Measurements from ENCODE around the gene INO80B.
"Not testable (repeated sequence)": the region's sequence is repeated elsewhere in the genome, so short reads cannot be mapped to it uniquely, and the experiment has no call there.

Gene INO80B

GRCh38 chr2:74481961-74482800, 27.3 kb downstream of the INO80B start:
- DNase-seq (ENCODE audit: low read depth) = no peak

DNA sequence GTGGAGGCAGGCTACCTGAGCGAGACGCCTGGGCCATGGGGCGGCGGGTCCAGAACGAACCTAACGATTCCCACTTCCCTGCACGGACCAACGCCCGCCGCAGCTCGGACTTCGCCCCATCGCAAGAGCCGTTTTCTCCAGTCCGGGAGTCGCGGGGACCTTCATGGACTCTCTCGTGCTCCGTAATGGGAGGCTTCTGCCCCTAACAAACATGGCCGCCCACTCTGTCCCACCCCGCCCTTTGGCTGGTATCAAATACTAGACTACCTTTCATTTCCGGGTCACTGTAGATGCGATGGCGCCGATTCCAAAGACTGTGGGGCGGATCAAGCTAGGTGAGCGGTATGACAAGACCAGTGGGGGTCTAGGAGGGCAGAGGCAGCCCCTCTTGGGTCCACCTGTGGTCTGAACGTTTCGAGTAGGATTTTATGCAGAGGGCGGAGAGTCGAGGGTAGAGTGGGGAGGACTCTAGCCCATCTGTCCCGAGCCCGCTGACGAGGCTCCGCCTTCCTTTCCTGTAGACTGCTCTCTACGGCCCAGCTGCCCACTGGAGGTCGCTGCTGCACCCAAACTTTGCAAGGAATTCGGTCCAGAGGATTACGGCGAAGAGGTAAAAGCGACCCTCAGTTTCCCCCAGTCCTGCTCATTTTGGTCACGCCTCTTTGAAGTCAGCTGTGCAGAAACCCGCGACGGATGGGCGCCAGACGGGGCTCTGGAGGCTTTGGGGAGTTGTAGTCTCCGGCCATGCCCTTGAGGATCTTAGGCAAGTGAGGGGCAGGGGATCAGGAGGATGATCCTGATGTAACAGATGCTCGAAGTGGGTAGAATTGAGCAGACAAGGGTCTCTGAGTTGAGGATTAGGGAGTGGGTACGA, 28.2 kb downstream of the INO80B start, which contains the start of the genes CCDC142 and TTC31:
TSS of gene CCDC142 (minus strand) at position 198 of the 874 bp plus-strand sequence. CDS start at position 37, 161 bp downstream.
TSS of gene TTC31 (plus strand) at position 281 of the 874 bp plus-strand sequence. CDS start at position 296, 15 bp downstream.
- DNase-seq (ENCODE audit: low read depth) = peak; percentile 82

DNA sequence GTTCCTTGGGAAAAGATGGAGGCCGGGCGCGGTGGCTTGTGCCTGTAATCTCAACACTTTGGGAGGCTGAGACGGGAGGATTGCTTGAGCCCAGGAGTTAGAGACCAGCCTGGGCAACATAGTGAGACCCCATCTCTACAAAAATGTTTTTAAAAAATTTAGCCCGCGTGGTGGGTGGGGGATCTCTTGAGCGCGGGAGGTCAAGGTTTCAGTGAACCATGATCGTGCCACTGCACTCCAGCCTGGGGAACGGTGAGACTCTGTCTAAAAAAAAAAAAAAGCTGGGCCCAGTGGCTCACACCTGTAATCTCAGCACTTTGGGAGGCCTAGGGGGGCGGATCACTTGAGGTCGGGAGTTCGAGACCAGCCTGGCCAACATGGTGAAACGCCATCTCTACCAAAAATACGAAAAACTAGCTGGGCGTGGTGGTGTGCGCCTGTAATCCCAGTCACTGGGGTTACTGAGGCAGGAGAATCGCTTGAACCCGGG, 28.8 kb downstream of the INO80B start:
- DNase-seq (ENCODE audit: low read depth) = not testable (repeated sequence)

- no peak for DNase-seq (ENCODE audit: low read depth)
Observed at GRCh38 chr2:74486141-74486540, 31.3 kb downstream of the INO80B start.

GRCh38 chr2:74488643-74489481, 34.0 kb downstream of the INO80B start:
- no peak for DNase-seq (ENCODE audit: low read depth)

DNA sequence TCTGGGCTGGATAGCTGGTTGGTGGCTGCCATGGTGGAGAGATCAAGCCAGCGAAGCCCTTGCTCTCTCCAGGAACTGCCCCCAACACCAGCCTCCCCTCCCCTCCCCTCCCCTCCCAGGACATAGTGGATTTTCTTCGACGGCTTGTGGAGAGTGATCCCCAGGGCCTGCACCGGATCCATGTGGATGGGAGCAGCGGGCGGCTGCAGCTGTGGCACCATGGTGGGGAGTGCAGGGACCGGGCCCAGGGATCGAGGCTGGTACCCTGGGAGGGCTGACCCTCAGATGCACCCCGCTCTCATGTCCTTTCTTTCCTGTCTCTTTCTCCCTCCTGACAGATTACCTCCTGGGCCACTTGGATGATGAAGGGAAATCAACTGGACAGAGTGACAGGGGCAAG, 35.0 kb downstream of the INO80B start:
- no peak for DNase-seq (ENCODE audit: low read depth)

- DNase-seq (ENCODE audit: low read depth) = no peak
Observed at GRCh38 chr2:74491648-74492544, 37.0 kb downstream of the INO80B start.

DNA sequence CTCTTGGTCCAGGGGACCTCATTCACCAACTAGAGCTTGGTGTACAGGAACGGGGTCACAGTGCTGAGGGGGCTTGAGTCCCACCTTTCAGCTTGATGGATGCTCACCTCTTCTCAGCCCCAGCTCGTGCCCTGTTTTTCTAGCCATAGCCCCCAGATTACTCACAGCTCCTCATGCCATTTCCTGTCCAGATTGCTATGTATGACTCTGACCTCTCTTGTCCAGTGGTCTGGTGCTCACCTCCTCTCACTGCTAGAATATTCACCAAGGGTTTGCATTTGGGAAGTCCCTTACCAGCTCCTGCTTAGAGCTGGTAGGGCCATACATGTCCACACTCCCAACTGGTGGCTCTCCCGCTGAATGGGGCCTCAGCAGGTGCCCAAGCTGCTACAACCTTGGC, 38.7 kb downstream of the INO80B start:
- no peak for DNase-seq (ENCODE audit: low read depth)

DNA sequence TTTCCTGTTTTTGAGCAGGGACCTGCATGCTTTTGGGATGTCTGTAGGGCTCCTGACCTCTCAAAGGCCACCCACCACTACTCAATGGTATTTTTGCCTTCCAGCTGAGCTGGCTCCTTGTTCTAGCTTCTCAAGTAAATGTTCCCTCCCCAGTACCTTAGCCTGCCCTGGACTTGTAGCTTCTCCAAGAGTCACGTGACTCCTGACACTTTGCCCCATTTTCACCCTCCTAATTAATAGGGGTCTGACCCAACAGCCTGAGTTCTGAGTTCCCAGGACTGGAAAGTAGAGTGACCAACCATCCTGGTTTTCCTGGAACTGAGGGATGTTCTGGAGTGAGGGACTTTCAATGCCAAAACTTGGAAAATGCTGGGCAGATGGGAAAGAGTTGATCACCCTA, 40.6 kb downstream of the INO80B start:
- DNase-seq (ENCODE audit: low read depth) = no peak

DNA sequence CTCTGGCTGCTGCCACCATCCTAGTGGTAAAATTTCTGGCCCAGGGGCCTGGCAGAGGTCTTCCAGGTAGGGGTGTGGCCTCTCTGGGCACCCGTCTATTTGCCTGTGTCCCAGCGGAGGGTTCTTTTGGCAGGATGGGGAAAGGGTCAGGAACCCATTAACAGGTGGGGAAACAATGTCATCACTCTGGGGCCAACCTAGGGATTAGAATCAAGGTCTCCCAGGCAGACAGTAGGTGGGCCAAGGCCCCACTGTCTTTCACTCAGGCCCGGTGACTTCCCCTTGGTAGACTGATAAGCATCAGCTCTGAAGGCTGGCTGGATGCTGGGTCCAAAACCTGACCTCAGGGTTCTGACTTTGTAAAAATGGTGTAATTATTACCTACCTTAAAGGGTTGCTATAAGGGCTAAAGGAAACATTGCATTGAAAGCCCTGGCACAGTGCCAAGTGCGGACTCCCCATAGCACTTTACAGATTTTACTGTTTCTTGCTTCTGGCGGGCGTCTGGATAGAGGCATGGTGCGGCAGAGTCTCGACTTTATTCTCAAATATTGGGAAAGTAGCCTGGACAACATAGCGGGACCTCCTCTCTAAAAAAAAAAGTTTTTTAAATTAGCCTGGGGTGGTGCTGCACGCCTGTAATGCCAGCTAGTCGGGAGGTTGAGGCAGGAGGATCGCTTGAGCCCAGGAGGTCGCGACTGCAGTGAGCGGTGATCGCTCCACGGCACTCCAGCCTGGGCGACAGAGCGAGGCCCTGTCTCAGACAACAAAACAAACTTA, 42.3 kb downstream of the INO80B start:
- DNase-seq (ENCODE audit: low read depth) = no peak

GRCh38 chr2:74497777-74498499, 43.1 kb downstream of the INO80B start:
- no peak for DNase-seq (ENCODE audit: low read depth)

GRCh38 chr2:74498500-74499266, 43.8 kb downstream of the INO80B start:
- no peak for DNase-seq (ENCODE audit: low read depth)

DNA sequence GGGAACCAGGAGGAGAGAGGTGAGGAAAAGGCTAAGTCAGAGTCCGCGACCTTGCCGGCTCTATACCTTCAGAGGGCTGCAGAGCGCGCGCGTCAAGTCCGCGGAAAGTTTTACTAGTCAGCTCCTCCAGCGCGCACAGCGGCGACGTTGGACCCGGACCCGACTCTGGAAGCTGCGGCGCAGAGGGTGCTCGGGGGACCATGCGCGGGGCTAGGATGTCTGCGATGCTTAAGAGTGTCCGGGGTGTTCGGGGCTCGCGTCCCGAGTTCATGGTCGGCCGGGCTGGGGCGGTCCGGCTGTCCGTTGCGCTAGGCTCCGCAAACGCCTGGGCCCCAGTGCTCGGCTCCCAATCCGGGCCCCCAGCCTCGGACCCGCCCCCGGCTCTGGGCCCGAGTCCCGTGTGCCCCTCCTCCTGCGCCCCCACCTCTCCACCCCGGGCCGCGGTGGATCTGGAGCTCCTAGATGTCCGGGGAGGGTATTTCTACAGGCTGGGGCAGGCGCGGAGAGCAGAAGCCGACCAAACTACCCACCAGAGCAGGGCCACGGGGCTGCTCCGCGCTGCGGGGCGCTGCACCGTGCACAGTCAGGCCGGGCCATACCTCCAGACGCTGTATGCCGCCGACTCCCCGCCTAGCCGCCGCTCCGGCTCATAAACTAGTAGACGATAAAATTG, 44.5 kb downstream of the INO80B start, which contains the start of gene LBX2:
TSS of gene LBX2 (minus strand) at position 337 of the 673 bp plus-strand sequence. CDS start at position 271, 66 bp downstream.
- DNase-seq (ENCODE audit: low read depth) = no peak

DNA sequence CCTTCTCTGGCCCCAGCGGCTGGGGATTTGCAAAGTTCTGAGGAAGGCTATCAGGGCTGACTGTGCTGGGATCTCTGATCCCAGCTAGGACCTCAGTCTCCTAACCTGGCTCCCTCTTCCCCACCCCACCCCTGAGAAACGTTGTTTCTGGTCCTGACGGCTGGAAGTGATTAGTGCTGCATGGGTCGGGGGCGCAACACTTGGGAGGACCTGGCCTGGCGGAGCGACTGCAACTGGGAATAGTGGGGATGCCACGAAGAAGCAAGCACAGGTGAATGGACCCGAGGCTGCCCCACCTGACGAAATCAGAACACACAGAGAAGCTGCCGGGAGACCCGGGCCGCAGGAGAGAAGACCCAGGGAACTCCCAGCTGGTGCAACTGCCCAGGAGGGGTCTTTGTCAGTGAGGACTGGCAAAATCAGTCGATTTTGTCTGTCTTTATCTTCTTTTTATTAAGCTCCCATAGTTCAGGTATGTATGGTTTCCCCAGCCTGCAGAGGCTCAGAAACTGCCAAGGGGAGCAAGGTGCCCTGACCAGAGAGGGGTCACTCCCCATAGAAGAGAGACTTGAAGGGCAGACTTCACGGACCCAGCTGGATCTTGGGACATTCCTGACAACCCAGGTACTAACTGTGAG, 45.2 kb downstream of the INO80B start:
- no peak for DNase-seq (ENCODE audit: low read depth)

DNA sequence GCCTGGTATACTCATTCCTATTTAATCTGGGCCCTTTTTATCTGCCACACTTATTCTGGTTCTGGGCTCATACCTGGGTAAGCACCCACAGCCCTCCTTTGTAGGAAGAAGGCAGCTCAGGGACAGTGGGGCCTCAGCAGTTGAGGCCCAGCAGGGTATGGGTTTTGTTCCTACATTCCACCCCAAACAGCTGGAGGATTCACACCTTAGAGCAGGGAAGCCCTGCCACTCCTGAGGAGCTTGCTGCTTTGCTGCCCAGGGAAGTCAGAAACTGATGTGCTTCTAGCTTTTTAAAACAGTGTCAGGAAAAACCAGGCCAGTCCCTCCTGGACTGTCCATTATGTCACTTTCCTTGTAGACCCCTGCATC, 45.7 kb downstream of the INO80B start:
- DNase-seq (ENCODE audit: low read depth) = no peak

- no peak for DNase-seq (ENCODE audit: low read depth)
Observed at GRCh38 chr2:74501335-74502071, 46.6 kb downstream of the INO80B start.

All from stimulated activated CD8-positive, alpha-beta memory T cell treated with anti-CD3 and anti-CD28 coated beads, Interleukin-15, amount 100 ng/mL, for 1 hour (primary cell).